NB4 (cell line): ENCODE measurements around the gene SPATA7.

Experiments
- DNase-seq: peaks from one replicate; pipeline ENCODE4 v3.0.0; 2010; ENCODE audit warnings: low read depth
- H3K4me3 ChIP-seq: one replicate; pipeline ENCODE4 v1.5.1; 2011; ENCODE audit warnings: mild to moderate bottlenecking, low read depth, low read length, moderate library complexity
- CTCF ChIP-seq: IDR thresholded peaks from one replicate; pipeline ENCODE4 v1.5.1; 2012; ENCODE audit warnings: low read depth, low read length
- MAX ChIP-seq: IDR thresholded peaks from 2 replicates; pipeline ENCODE4 v1.6.1; 2011; ENCODE audit warnings: low read depth, low read length
- MYC ChIP-seq: IDR thresholded peaks from 2 replicates; pipeline ENCODE4 v1.6.1; 2011; ENCODE audit warnings: low read depth, low read length
- POLR2A ChIP-seq: IDR thresholded peaks from 2 replicates; pipeline ENCODE4 v1.6.1; 2011; ENCODE audit warnings: mild to moderate bottlenecking; ENCODE audit not compliant: insufficient read length; ENCODE audit errors: extremely low read depth

SPATA7 gene

GRCh38 chr14:88430976-88431375 is 45.5 kb downstream of the SPATA7 start:
- no peak for TF ChIP-seq MAX
- no peak for TF ChIP-seq POLR2A
- DNase-seq = peak; percentile 66
- no peak overlapping the region for H3K4me3 ChIP-seq

GRCh38 chr14:88437658-88438057 is 52.2 kb downstream of the SPATA7 start:
- H3K4me3 ChIP-seq = no peak overlapping the region
- DNase-seq = no peak
- TF ChIP-seq MAX (no peak), MYC (no peak), CTCF (no peak)

- no peak overlapping the region for H3K4me3 ChIP-seq
- TF ChIP-seq MYC (no peak), POLR2A (no peak), MAX (no peak), CTCF (no peak)
- no peak for DNase-seq
Observed at GRCh38 chr14:88439088-88439487, 53.6 kb downstream of the SPATA7 start.

GRCh38 chr14:88452231-88452630 is 66.8 kb downstream of the SPATA7 start:
- no peak overlapping the region for H3K4me3 ChIP-seq
- DNase-seq = no peak
- TF ChIP-seq MAX = no peak
- TF ChIP-seq POLR2A = no peak
- TF ChIP-seq MYC = no peak
- TF ChIP-seq CTCF = no peak

- no peak for DNase-seq
- no peak overlapping the region for H3K4me3 ChIP-seq
- TF ChIP-seq MAX (no peak), MYC (no peak), POLR2A (no peak), CTCF (no peak)
Observed at GRCh38 chr14:88454886-88455285, 69.4 kb downstream of the SPATA7 start.

- peak; percentile 34 for TF ChIP-seq CTCF
- TF ChIP-seq MAX = no peak
- DNase-seq = peak; percentile 30
- H3K4me3 ChIP-seq = no peak overlapping the region
Observed at GRCh38 chr14:88463318-88463717, 77.9 kb downstream of the SPATA7 start.
